HepG2 (cell line): ENCODE data around the gene DUSP9. TPM values are rescaled to one million over a fixed set of nuclear protein-coding genes. Genes with fewer than 3 reads are reported as not detected.

Experiments
- ETV5 ChIP-seq: IDR thresholded peaks from 2 replicates; pipeline ENCODE4 v1.6.1; 2018; ENCODE audit warnings: missing biosample characterization, missing genetic modification reagents, inconsistent platforms, borderline replicate concordance
- NFE2L2 ChIP-seq: fragments of 150-350 bp; IDR thresholded peaks from 2 replicates; pipeline ENCODE4 v1.6.1; 2014; ENCODE audit warnings: low read length
- SNAPC4 ChIP-seq: sonication (generic); formaldehyde crosslinking; IDR thresholded peaks from 2 replicates; pipeline ENCODE4 v1.4.0; 2020; ENCODE audit warnings: mild to moderate bottlenecking, missing genetic modification reagents
- ZNF18 ChIP-seq: sonication (generic); formaldehyde crosslinking; IDR thresholded peaks from 2 replicates; pipeline ENCODE4 v1.8.0; 2022; ENCODE audit warnings: mild to moderate bottlenecking, missing genetic modification reagents; ENCODE audit not compliant: insufficient replicate concordance
- polyA plus RNA-seq, 8 experiments: library from polyadenylated mRNA; depleted of rRNA in 3 of 8; stranded (reverse) in 7 of 8; unstranded in 1 of 8; fragments of >200 nt; fragmentation: Illumina TruSeq in 4 of 8; extraction: Trizol in 4 of 8; gene quantifications; 2 replicates each; pipeline versions ENCODE4 v1.2.1 to v1.2.3, GENCODE V29; 2011 to 2016; ENCODE audit warnings: low read depth in 4 of 8, missing spikeins in 1 of 8, mixed read lengths in 1 of 8; ENCODE audit not compliant: insufficient read depth in 1 of 8
- total RNA-seq, 5 experiments: library from RNA; depleted of rRNA; stranded (reverse); fragments of >200 nt; fragmentation: Illumina TruSeq; extraction: Trizol; gene quantifications; 2 replicates each; pipeline ENCODE4 v1.2.3, GENCODE V29; 2016; ENCODE audit warnings: low read depth in 1 of 5

Gene DUSP9
- total and polyA plus RNA-seq, 2 of the 13 experiments (the other 11 are each of a cell fraction or from before 2014, with no cell fraction given) = 235 to 435 TPM

- TF ChIP-seq ZNF18 (no peak), NFE2L2 (no peak), ETV5 (no peak), SNAPC4 (CRISPR knock-in tag) (no peak)
Measured at GRCh38 chrX:153643431-153644351, 3.3 kb upstream of the DUSP9 start (continued).
